ENCODE results near the gene CDC42BPB.
"Not testable (repeated sequence)": the region's sequence is repeated elsewhere in the genome, so short reads cannot be mapped to it uniquely, and the experiment has no call there.

The CDC42BPB gene

GRCh38 chr14:102907980-102908730 lies 149.2 kb downstream of the CDC42BPB start:
- DNase-seq: no peak

- no peak for DNase-seq
These were observed 150.0 kb downstream of the CDC42BPB start for GRCh38 chr14:102907303-102907844.

GRCh38 chr14:102906616-102907302 lies 150.6 kb downstream of the CDC42BPB start:
- DNase-seq: no peak

GRCh38 chr14:102905116-102906108 lies 151.9 kb downstream of the CDC42BPB start:
- DNase-seq: no peak

GRCh38 chr14:102903889-102904512 lies 153.3 kb downstream of the CDC42BPB start:
- no peak for DNase-seq

GRCh38 chr14:102903248-102903888 lies 154.0 kb downstream of the CDC42BPB start:
- DNase-seq: no peak

- DNase-seq: no peak
These were observed 154.7 kb downstream of the CDC42BPB start for GRCh38 chr14:102902523-102903247.

- DNase-seq: no peak
These were observed 155.3 kb downstream of the CDC42BPB start for GRCh38 chr14:102902086-102902485.

GRCh38 chr14:102901633-102902032 lies 155.7 kb downstream of the CDC42BPB start:
- no peak for DNase-seq

- DNase-seq: no peak
These were observed 156.4 kb downstream of the CDC42BPB start for GRCh38 chr14:102900631-102901571.

- no peak for DNase-seq
These were observed 157.8 kb downstream of the CDC42BPB start for GRCh38 chr14:102899516-102899900.

GRCh38 chr14:102898776-102899515 lies 158.4 kb downstream of the CDC42BPB start:
- DNase-seq: no peak

- no peak for DNase-seq
These were observed 159.1 kb downstream of the CDC42BPB start for GRCh38 chr14:102898298-102898697.

- DNase-seq: no peak
These were observed 159.9 kb downstream of the CDC42BPB start for GRCh38 chr14:102897299-102898027.

- not testable (repeated sequence) for DNase-seq
These were observed 160.6 kb downstream of the CDC42BPB start for GRCh38 chr14:102896735-102897134.

- DNase-seq: no peak
These were observed 163.9 kb downstream of the CDC42BPB start for GRCh38 chr14:102893452-102893851.

GRCh38 chr14:102892651-102893050 lies 164.7 kb downstream of the CDC42BPB start:
- no peak for DNase-seq

- no peak for DNase-seq
These were observed 165.8 kb downstream of the CDC42BPB start for GRCh38 chr14:102891556-102891955.

Measured in 8988T (cell line).